HEK293T (cell line): ENCODE data around the gene PUS7.
A peak's percentile ranks its signal among the peaks of the same experiment; 100 is the strongest.

Experiments used
- CTCF ChIA-PET: fragments of 350-600 bp; formaldehyde crosslinking; extraction: SDS; loops from one replicate; lab custom pipeline; 2021; ENCODE audit warnings: antibody characterized with exemption, inconsistent platforms; lab: Yijun Ruan, JAX
- POLR2A ChIA-PET: fragments of 350-600 bp; formaldehyde crosslinking; extraction: SDS; loops from one replicate; lab custom pipeline; 2020; ENCODE audit warnings: antibody characterized with exemption, inconsistent platforms; lab: Yijun Ruan, JAX
- DNase-seq: peaks from one replicate; pipeline ENCODE4 v3.0.0; 2012; ENCODE audit warnings: mixed read lengths; ENCODE audit errors: extremely low spot score
- ARNT ChIP-seq: fragments of 450-650 bp; IDR thresholded peaks from 2 replicates; pipeline ENCODE4 v1.6.1; 2017; ENCODE audit warnings: mild to moderate bottlenecking
- BHLHE40 ChIP-seq: fragments of 450-650 bp; IDR thresholded peaks from 2 replicates; pipeline ENCODE4 v1.6.1; 2016; ENCODE audit warnings: mild to moderate bottlenecking, moderate library complexity, borderline replicate concordance
- CTBP1 ChIP-seq: fragments of 450-650 bp; IDR thresholded peaks from 2 replicates; pipeline ENCODE4 v1.6.1; 2016; ENCODE audit warnings: borderline replicate concordance
- ELF4 ChIP-seq: fragments of 450-650 bp; IDR thresholded peaks from 2 replicates; pipeline ENCODE4 v1.6.1; 2017; ENCODE audit warnings: antibody characterized with exemption
- FOXA1 ChIP-seq: fragments of 450-650 bp; IDR thresholded peaks from 2 replicates; pipeline ENCODE4 v1.6.1; 2016; ENCODE audit warnings: mild to moderate bottlenecking
- FOXK2 ChIP-seq: fragments of 450-650 bp; IDR thresholded peaks from 2 replicates; pipeline ENCODE4 v1.6.1; 2016; ENCODE audit warnings: mild to moderate bottlenecking
- FOXM1 ChIP-seq: fragments of 450-650 bp; IDR thresholded peaks from 2 replicates; pipeline ENCODE4 v1.6.1; 2017; ENCODE audit warnings: mild to moderate bottlenecking, borderline replicate concordance
- HDGF ChIP-seq: fragments of 450-650 bp; IDR thresholded peaks from 2 replicates; pipeline ENCODE4 v1.6.1; 2017; ENCODE audit warnings: antibody characterized with exemption, borderline replicate concordance
- L3MBTL2 ChIP-seq: fragments of 450-650 bp; conservative IDR thresholded peaks from 2 replicates; pipeline ENCODE4 v1.6.1; 2016; ENCODE audit warnings: mild to moderate bottlenecking
- LEF1 ChIP-seq: fragments of 450-650 bp; IDR thresholded peaks from 2 replicates; pipeline ENCODE4 v1.6.1; 2017; ENCODE audit warnings: mild to moderate bottlenecking, borderline replicate concordance
- NFRKB ChIP-seq: fragments of 450-650 bp; IDR thresholded peaks from 2 replicates; pipeline ENCODE4 v1.6.1; 2016; ENCODE audit warnings: mild to moderate bottlenecking, moderate library complexity
- PKNOX1 ChIP-seq: fragments of 450-650 bp; IDR thresholded peaks from 2 replicates; pipeline ENCODE4 v1.6.1; 2016
- SP1 ChIP-seq: fragments of 450-650 bp; IDR thresholded peaks from 2 replicates; pipeline ENCODE4 v1.6.1; 2017
- SUZ12 ChIP-seq: fragments of 450-650 bp; IDR thresholded peaks from 2 replicates; pipeline ENCODE4 v1.6.1; 2016; ENCODE audit warnings: mild to moderate bottlenecking
- TARDBP ChIP-seq: fragments of 450-650 bp; IDR thresholded peaks from 2 replicates; pipeline ENCODE4 v1.6.1; 2016
- ZNF384 ChIP-seq: fragments of 450-650 bp; IDR thresholded peaks from 2 replicates; pipeline ENCODE4 v1.6.1; 2016

PUS7 gene

GRCh38 chr7:105497016-105497415, 25.1 kb downstream of the PUS7 start:
- ChIA-PET POLR2A (no interaction called here), CTCF (interaction anchor here (0.6 kb wide), 1 partner anchor 29 kb away, joined by 3 read pairs; no protein-coding TSS in a partner anchor)
- TF ChIP-seq FOXK2 (no peak), L3MBTL2 (no peak), FOXA1 (no peak)
- no peak for DNase-seq

- POLR2A ChIA-PET = no interaction called here
These were observed 25.6 kb downstream of the PUS7 start for GRCh38 chr7:105496521-105496920.

GRCh38 chr7:105493923-105494315, 28.2 kb downstream of the PUS7 start:
- no peak for DNase-seq
- POLR2A ChIA-PET = no interaction called here
- CTCF ChIA-PET = no interaction called here
- TF ChIP-seq L3MBTL2 (no peak), ELF4 (no peak), PKNOX1 (no peak), LEF1 (no peak), FOXM1 (no peak), ARNT (no peak), CTBP1 (no peak), NFRKB (no peak), BHLHE40 (no peak), SP1 (no peak), ZNF384 (no peak), FOXK2 (no peak), FOXA1 (no peak), HDGF (no peak), SUZ12 (no peak), TARDBP (no peak)

More at GRCh38 chr7:105496521-105496920, 25.6 kb downstream of the PUS7 start:
- CTCF ChIA-PET = no interaction called here
- no peak for DNase-seq
- no peak for TF ChIP-seq BHLHE40
- no peak for TF ChIP-seq FOXM1
- no peak for TF ChIP-seq LEF1
- no peak for TF ChIP-seq NFRKB
- no peak for TF ChIP-seq SP1
- no peak for TF ChIP-seq FOXA1
- no peak for TF ChIP-seq FOXK2
- no peak for TF ChIP-seq ARNT
- no peak for TF ChIP-seq ELF4
- no peak for TF ChIP-seq ZNF384
- no peak for TF ChIP-seq SUZ12

- no peak for TF ChIP-seq BHLHE40
- TF ChIP-seq LEF1 = no peak
- no peak for TF ChIP-seq FOXA1
- no peak for TF ChIP-seq FOXK2
- TF ChIP-seq SUZ12 = no peak
- no peak for TF ChIP-seq HDGF
- no peak for TF ChIP-seq PKNOX1
- no peak for TF ChIP-seq NFRKB
- TF ChIP-seq CTBP1 = no peak
- TF ChIP-seq ZNF384 = no peak
- TF ChIP-seq L3MBTL2 = no peak
- no peak for TF ChIP-seq TARDBP
- no peak for TF ChIP-seq ARNT
- TF ChIP-seq ELF4 = no peak
- no peak for TF ChIP-seq SP1
- no peak for TF ChIP-seq FOXM1
- ChIA-PET POLR2A (no interaction called here), CTCF (no interaction called here)
- DNase-seq = no peak
These were observed 28.7 kb downstream of the PUS7 start for GRCh38 chr7:105493196-105493922.

- TF ChIP-seq HDGF = no peak
- no peak for TF ChIP-seq TARDBP
- TF ChIP-seq ARNT = no peak
- no peak for TF ChIP-seq FOXM1
These were observed 32.7 kb downstream of the PUS7 start for GRCh38 chr7:105489409-105489808.

GRCh38 chr7:105487579-105488571, 34.2 kb downstream of the PUS7 start:
- CTCF ChIA-PET = no interaction called here
- peak; percentile 10 for DNase-seq
- TF ChIP-seq L3MBTL2 = no peak
- no peak for TF ChIP-seq BHLHE40
- TF ChIP-seq ARNT = no peak
- no peak for TF ChIP-seq SUZ12
- TF ChIP-seq FOXA1 = no peak
- no peak for TF ChIP-seq FOXK2
- TF ChIP-seq CTBP1 = no peak
- no peak for TF ChIP-seq FOXM1
- no peak for TF ChIP-seq SP1
- TF ChIP-seq TARDBP = no peak
- POLR2A ChIA-PET = no interaction called here

More at GRCh38 chr7:105489409-105489808, 32.7 kb downstream of the PUS7 start:
- ChIA-PET POLR2A (no interaction called here), CTCF (interaction anchor here (0.6 kb wide), 1 partner anchor 88 kb away, joined by 3 read pairs; no protein-coding TSS in a partner anchor)
- DNase-seq = no peak
